CD14-positive monocyte (primary cell): Measurements from ENCODE around the gene MIA. TPM values are rescaled to one million over a fixed set of nuclear protein-coding genes. Genes with fewer than 3 reads are reported as not detected.
"Not testable (repeated sequence)": the region's sequence is repeated elsewhere in the genome, so short reads cannot be mapped to it uniquely, and the experiment has no call there.

ENCODE experiments used
- DNase-seq, 3 donors: peaks; one replicate each; pipeline ENCODE4 v3.0.0-alpha.2; 2011 to 2022
- H2AFZ ChIP-seq: 2 replicates; pipeline ENCODE4 v1.6.0; 2012; ENCODE audit warnings: mild to moderate bottlenecking, low read depth, low read length, inconsistent platforms; ENCODE audit not compliant: insufficient read depth, poor library complexity, severe bottlenecking
- H3K27ac ChIP-seq, 2 donors: 1 replicate in 1 of 2; 2 replicates in 1 of 2; pipeline ENCODE4 v1.5.1; 2012 to 2013; ENCODE audit warnings: low read length in 2 of 2, control low read depth in 1 of 2, inconsistent platforms in 1 of 2, low read depth in 1 of 2, mild to moderate bottlenecking in 1 of 2
- H3K27me3 ChIP-seq, 2 donors: one replicate each; pipeline versions ENCODE4 v1.6.0 to v1.6.1; 2011 to 2013; ENCODE audit warnings: low read length in 2 of 2; ENCODE audit not compliant: control insufficient read depth in 2 of 2, insufficient read depth in 2 of 2
- H3K36me3 ChIP-seq, 2 donors: replicated peaks in 1 of 2; 1 replicate in 1 of 2; 2 replicates in 1 of 2; pipeline versions ENCODE4 v1.5.1 to v1.6.1; 2012 to 2013; ENCODE audit warnings: low read length in 2 of 2, control low read depth in 1 of 2, inconsistent platforms in 1 of 2, mild to moderate bottlenecking in 1 of 2; ENCODE audit not compliant: insufficient read depth in 2 of 2, control insufficient read depth in 1 of 2
- H3K4me1 ChIP-seq, 2 donors: 1 replicate in 1 of 2; 2 replicates in 1 of 2; pipeline versions ENCODE4 v1.5.1 to v1.6.1; 2012 to 2013; ENCODE audit warnings: low read length in 2 of 2, control low read depth in 1 of 2, inconsistent platforms in 1 of 2, mild to moderate bottlenecking in 1 of 2, moderate library complexity in 1 of 2; ENCODE audit not compliant: insufficient read depth in 2 of 2, control insufficient read depth in 1 of 2
- H3K4me2 ChIP-seq: replicated peaks from 2 replicates; pipeline ENCODE3; 2012; ENCODE audit warnings: low read length, moderate library complexity, mild to moderate bottlenecking; ENCODE audit not compliant: poor library complexity, severe bottlenecking; ENCODE audit errors: extremely low read depth
- H3K4me3 ChIP-seq, 3 experiments: fragments of 200-600 bp in 1 of 3; sonication (generic) in 1 of 3; replicated peaks in 1 of 3; 1 replicate in 2 of 3; 2 replicates in 1 of 3; pipeline ENCODE4 v1.5.1; 2011 to 2013; ENCODE audit warnings: low read length in 3 of 3, mild to moderate bottlenecking in 3 of 3, control low read depth in 2 of 3, low read depth in 2 of 3, inconsistent platforms in 1 of 3, moderate library complexity in 1 of 3
- H3K79me2 ChIP-seq: 2 replicates; pipeline ENCODE4 v1.6.0; 2012; ENCODE audit warnings: mild to moderate bottlenecking, control low read depth, inconsistent platforms, low read length, moderate library complexity; ENCODE audit not compliant: insufficient read depth
- H3K9ac ChIP-seq: 2 replicates; pipeline ENCODE4 v1.6.0; 2017; ENCODE audit warnings: low read length, mild to moderate bottlenecking; ENCODE audit not compliant: insufficient read depth, poor library complexity, severe bottlenecking
- H3K9me3 ChIP-seq, 2 donors: replicated peaks in 1 of 2; 1 replicate in 1 of 2; 2 replicates in 1 of 2; pipeline versions ENCODE4 v1.5.1 to v1.6.1; 2012 to 2013; ENCODE audit warnings: low read length in 2 of 2, control low read depth in 1 of 2; ENCODE audit not compliant: control insufficient read depth in 1 of 2, insufficient read depth in 1 of 2
- H4K20me1 ChIP-seq: 2 replicates; pipeline ENCODE4 v1.6.0; 2012; ENCODE audit warnings: mild to moderate bottlenecking, low read length, control low read depth, moderate library complexity; ENCODE audit not compliant: insufficient read depth
- H3K27ac Mint-ChIP-seq, 7 donors: one replicate each; pipeline ENCODE4 v1.8.0; 2020; ENCODE audit warnings: mild to moderate bottlenecking in 7 of 7, mixed read lengths in 7 of 7, moderate library complexity in 6 of 7, inconsistent platforms in 2 of 7
- H3K27me3 Mint-ChIP-seq, 3 donors: one replicate each; pipeline ENCODE4 v1.8.0; 2021 to 2022; ENCODE audit warnings: low read depth in 3 of 3, mild to moderate bottlenecking in 3 of 3, mixed read lengths in 3 of 3, moderate library complexity in 3 of 3, inconsistent platforms in 1 of 3
- H3K36me3 Mint-ChIP-seq, 2 donors: one replicate each; pipeline ENCODE4 v1.8.0; 2020; ENCODE audit warnings: mixed read lengths in 2 of 2, inconsistent platforms in 1 of 2, mild to moderate bottlenecking in 1 of 2
- H3K4me1 Mint-ChIP-seq: one replicate; pipeline ENCODE4 v1.8.0; 2020; ENCODE audit warnings: mild to moderate bottlenecking, mixed read lengths
- H3K4me3 Mint-ChIP-seq, 2 donors: one replicate each; pipeline ENCODE4 v1.8.0; 2020; ENCODE audit warnings: mild to moderate bottlenecking in 2 of 2, mixed read lengths in 2 of 2, moderate library complexity in 1 of 2
- H3K9me3 Mint-ChIP-seq, 7 donors: one replicate each; pipeline ENCODE4 v1.8.0; 2020 to 2022; ENCODE audit warnings: mixed read lengths in 7 of 7, mild to moderate bottlenecking in 6 of 7, moderate library complexity in 6 of 7, inconsistent platforms in 2 of 7
- WGBS: methylation state at CpG from one replicate; pipeline ENCODE4 v1.1.5; 2013; ENCODE audit warnings: missing lambda C conversion rate; ENCODE audit not compliant: insufficient coverage; 5-methylcytosine and 5-hydroxymethylcytosine counted together
- intact Hi-C, 2 donors: fragments of 100-400 bp; cut with micrococcal nuclease; formaldehyde crosslinking; loops; one replicate each; pipeline versions ENCODE4 v1.15.0 to v1.15.1; 2023
- polyA plus RNA-seq, 3 donors: library from polyadenylated mRNA; depleted of rRNA in 1 of 3; unstranded in 2 of 3; stranded (reverse) in 1 of 3; fragments of 300-500 nt in 2 of 3; fragments of >200 nt in 1 of 3; fragmentation: Illumina TruSeq in 2 of 3; gene quantifications; 1 replicate in 2 of 3; 2 replicates in 1 of 3; pipeline ENCODE4 v1.2.3, GENCODE V29; 2012 to 2021
- TF ChIP-seq, protein P1 (sequence below): fragments of 200-600 bp; IDR thresholded peaks from one replicate; pipeline ENCODE4 v1.8.0; 2022; ENCODE audit warnings: antibody characterized with exemption, mild to moderate bottlenecking

The MIA gene
- polyA plus RNA-seq, 3 donors, result 0.47 TPM; not detected in 2

- Histone ChIP-seq H3K4me2 (no peak overlapping the region), H3K79me2 (peaks cover 5% of the 10 kb centered on the region), H3K36me3 (peaks cover 25 to 58% of the 10 kb centered on the region in 2 donors), H3K4me3 (no peak overlapping the region), H3K9ac (no peak overlapping the region), H3K27ac (no peak overlapping the region), H2AFZ (no peak overlapping the region), H4K20me1 (peaks cover 17% of the 10 kb centered on the region), H3K9me3 (no peaks in the 10 kb centered on the region), H3K4me1 (no peaks in the 10 kb centered on the region), H3K27me3 (no peaks in the 10 kb centered on the region)
- H3K4me3 Mint-ChIP-seq, result no peak overlapping the region
- no peaks in the 10 kb centered on the region for H3K4me1 Mint-ChIP-seq
- no peak for DNase-seq
- peaks cover 0 to 14% (median 5%) of the 10 kb centered on the region in 7 donors for H3K9me3 Mint-ChIP-seq
- H3K27ac Mint-ChIP-seq, result peak overlapping the region in 2 of 7 donors; percentile 15 to 40
- 70% methylated on average over 2 of the region's 5 CpGs for WGBS
- peaks cover 0 to 4% (median 3%) of the 10 kb centered on the region in 3 donors for H3K27me3 Mint-ChIP-seq
- intact Hi-C loops, result no loop called here
- peaks cover 40 to 65% of the 10 kb centered on the region in 2 donors for H3K36me3 Mint-ChIP-seq
- TF ChIP-seq, protein P1, sequence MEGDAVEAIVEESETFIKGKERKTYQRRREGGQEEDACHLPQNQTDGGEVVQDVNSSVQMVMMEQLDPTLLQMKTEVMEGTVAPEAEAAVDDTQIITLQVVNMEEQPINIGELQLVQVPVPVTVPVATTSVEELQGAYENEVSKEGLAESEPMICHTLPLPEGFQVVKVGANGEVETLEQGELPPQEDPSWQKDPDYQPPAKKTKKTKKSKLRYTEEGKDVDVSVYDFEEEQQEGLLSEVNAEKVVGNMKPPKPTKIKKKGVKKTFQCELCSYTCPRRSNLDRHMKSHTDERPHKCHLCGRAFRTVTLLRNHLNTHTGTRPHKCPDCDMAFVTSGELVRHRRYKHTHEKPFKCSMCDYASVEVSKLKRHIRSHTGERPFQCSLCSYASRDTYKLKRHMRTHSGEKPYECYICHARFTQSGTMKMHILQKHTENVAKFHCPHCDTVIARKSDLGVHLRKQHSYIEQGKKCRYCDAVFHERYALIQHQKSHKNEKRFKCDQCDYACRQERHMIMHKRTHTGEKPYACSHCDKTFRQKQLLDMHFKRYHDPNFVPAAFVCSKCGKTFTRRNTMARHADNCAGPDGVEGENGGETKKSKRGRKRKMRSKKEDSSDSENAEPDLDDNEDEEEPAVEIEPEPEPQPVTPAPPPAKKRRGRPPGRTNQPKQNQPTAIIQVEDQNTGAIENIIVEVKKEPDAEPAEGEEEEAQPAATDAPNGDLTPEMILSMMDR, result no peak
These were observed 6.5 kb upstream of the MIA start for GRCh38 chr19:40768869-40769268.

- not testable (repeated sequence) for DNase-seq, H4K20me1 ChIP-seq
These were observed 4.0 kb upstream of the MIA start for GRCh38 chr19:40771101-40771862.

More at GRCh38 chr19:40771101-40771862, 4.0 kb upstream of the MIA start:
- H3K9ac ChIP-seq, H3K27me3 ChIP-seq, H3K4me3 Mint-ChIP-seq, H3K4me1 ChIP-seq, H3K27me3 Mint-ChIP-seq, H3K9me3 ChIP-seq, H3K79me2 ChIP-seq, H2AFZ ChIP-seq, H3K4me2 ChIP-seq, H3K4me3 ChIP-seq, H3K27ac ChIP-seq, intact Hi-C loops, H3K4me1 Mint-ChIP-seq: not testable (repeated sequence)
- H3K36me3 Mint-ChIP-seq, result peaks cover 21 to 47% of the 10 kb centered on the region in 2 donors
- H3K36me3 ChIP-seq, result peaks cover 3 to 34% of the 10 kb centered on the region in 2 donors
- H3K27ac Mint-ChIP-seq, result peak overlapping the region in 2 of 7 donors; percentile 26 to 50
- 100% methylated on average over 8 of the region's 10 CpGs for WGBS
- H3K9me3 Mint-ChIP-seq, result peaks cover 0 to 14% (median 5%) of the 10 kb centered on the region in 7 donors
